ENCODE measurements around the gene LPP.
"Not testable (repeated sequence)": the region's sequence is repeated elsewhere in the genome, so short reads cannot be mapped to it uniquely, and the experiment has no call there.

The LPP gene

GRCh38 chr3:188695241-188695640, 541.3 kb downstream of the LPP start:
- Histone ChIP-seq H3K36me3 (ENCODE audit: control insufficient read depth, insufficient read depth, low read length) (no peaks in the 10 kb centered on the region), H3K4me3 (ENCODE audit: extremely low read depth, insufficient read depth, low read length, poor library complexity, severe bottlenecking) (no peak overlapping the region), H3K4me1 (ENCODE audit: control insufficient read depth, insufficient read depth, low read length, poor library complexity, severe bottlenecking) (no peaks in the 10 kb centered on the region), H3K27ac (ENCODE audit: low read depth, low read length, severe bottlenecking) (no peak overlapping the region), H3K9me3 (ENCODE audit: control insufficient read depth, low read length) (no peaks in the 10 kb centered on the region)
- WGBS, 2 experiments (ENCODE audit: insufficient coverage in 2 of 2), result 97% methylated on average over 3 of the region's 5 CpGs; no CpG with 5 or more reads in 1 of the 2 experiments

GRCh38 chr3:188697127-188697526, 543.2 kb downstream of the LPP start:
- Histone ChIP-seq H3K9me3 (ENCODE audit: control insufficient read depth, low read length) (no peaks in the 10 kb centered on the region), H3K4me3 (ENCODE audit: extremely low read depth, insufficient read depth, low read length, poor library complexity, severe bottlenecking) (no peak overlapping the region), H3K4me1 (ENCODE audit: control insufficient read depth, insufficient read depth, low read length, poor library complexity, severe bottlenecking) (no peaks in the 10 kb centered on the region), H3K27ac (ENCODE audit: low read depth, low read length, severe bottlenecking) (no peak overlapping the region), H3K36me3 (ENCODE audit: control insufficient read depth, insufficient read depth, low read length) (no peaks in the 10 kb centered on the region)
- WGBS, 2 experiments (ENCODE audit: insufficient coverage in 2 of 2), result 81 to 86% methylated on average over 5 to 7 of the region's 7 CpGs

DNA sequence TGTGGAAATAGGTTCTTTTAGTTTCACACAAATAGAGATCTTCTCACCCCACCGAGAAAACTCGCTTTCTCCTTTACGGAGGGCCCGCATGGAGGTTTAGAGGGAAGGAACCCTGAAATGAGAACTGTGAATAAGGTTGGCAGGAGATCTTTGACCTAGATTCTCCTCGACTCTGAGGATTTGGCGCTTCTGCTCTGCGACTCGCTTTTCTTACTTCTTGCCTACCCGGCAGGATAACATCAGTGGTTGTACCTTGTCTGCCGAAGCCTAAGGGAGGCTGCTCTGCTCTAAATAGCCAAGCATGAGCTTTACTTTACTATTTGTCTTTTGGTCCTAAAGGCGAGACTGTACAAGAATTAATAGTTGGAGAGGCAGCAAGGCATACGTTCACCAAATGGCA, 544.5 kb downstream of the LPP start:
- no peaks in the 10 kb centered on the region for H3K9me3 ChIP-seq (ENCODE audit: control insufficient read depth, low read length)
- H3K36me3 ChIP-seq (ENCODE audit: control insufficient read depth, insufficient read depth, low read length), result no peaks in the 10 kb centered on the region
- 94% methylated on average over 6 to 7 of the region's 12 CpGs for WGBS, 2 experiments (ENCODE audit: insufficient coverage in 2 of 2)
- H3K27ac ChIP-seq (ENCODE audit: low read depth, low read length, severe bottlenecking), result no peak overlapping the region
- no peak overlapping the region for H3K4me3 ChIP-seq (ENCODE audit: extremely low read depth, insufficient read depth, low read length, poor library complexity, severe bottlenecking)
- no peaks in the 10 kb centered on the region for H3K4me1 ChIP-seq (ENCODE audit: control insufficient read depth, insufficient read depth, low read length, poor library complexity, severe bottlenecking)

DNA sequence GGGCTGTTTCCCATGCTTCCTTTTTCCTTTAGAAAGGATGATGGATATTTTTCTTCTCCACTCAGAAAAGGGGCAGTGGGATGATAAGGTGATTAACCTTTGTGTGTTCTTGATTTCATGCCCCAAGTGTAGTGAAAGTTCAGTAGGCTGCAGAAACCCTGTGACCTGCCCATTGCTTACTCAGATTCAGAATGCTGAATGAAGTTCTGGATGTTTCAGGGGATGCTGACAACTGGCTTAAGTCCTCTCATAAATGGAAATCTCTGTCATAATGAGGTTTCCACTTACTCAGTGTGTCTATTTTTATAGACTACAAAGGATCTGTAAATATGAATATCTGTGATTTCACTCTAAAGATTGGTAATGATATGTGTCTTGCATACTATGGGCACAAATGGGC, 546.5 kb downstream of the LPP start:
- Histone ChIP-seq H3K4me3 (ENCODE audit: extremely low read depth, insufficient read depth, low read length, poor library complexity, severe bottlenecking) (no peak overlapping the region), H3K4me1 (ENCODE audit: control insufficient read depth, insufficient read depth, low read length, poor library complexity, severe bottlenecking) (no peaks in the 10 kb centered on the region), H3K27ac (ENCODE audit: low read depth, low read length, severe bottlenecking) (no peak overlapping the region), H3K9me3 (ENCODE audit: control insufficient read depth, low read length) (no peaks in the 10 kb centered on the region), H3K36me3 (ENCODE audit: control insufficient read depth, insufficient read depth, low read length) (no peaks in the 10 kb centered on the region)

DNA sequence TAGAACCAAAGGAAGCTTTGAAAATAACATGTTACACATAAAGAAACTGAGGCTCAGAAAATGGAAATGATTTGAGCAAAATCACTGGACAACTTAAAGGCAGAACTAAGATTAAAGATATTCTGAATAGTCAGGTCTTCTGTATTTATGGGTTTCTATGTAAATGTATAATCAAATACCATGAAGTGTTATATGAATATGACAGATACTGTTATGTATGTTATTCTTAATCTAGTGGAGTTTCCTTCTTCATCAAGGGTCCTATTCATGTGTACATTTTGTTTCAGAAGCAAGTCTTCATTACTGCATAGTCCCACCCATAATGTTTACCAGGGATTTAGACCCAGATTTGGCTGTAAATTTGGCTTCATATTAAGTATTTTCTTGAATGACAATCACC, 547.0 kb downstream of the LPP start:
- no peaks in the 10 kb centered on the region for H3K36me3 ChIP-seq (ENCODE audit: control insufficient read depth, insufficient read depth, low read length)
- H3K4me1 ChIP-seq (ENCODE audit: control insufficient read depth, insufficient read depth, low read length, poor library complexity, severe bottlenecking), result no peaks in the 10 kb centered on the region
- no peak overlapping the region for H3K27ac ChIP-seq (ENCODE audit: low read depth, low read length, severe bottlenecking)
- H3K4me3 ChIP-seq (ENCODE audit: extremely low read depth, insufficient read depth, low read length, poor library complexity, severe bottlenecking), result no peak overlapping the region
- H3K9me3 ChIP-seq (ENCODE audit: control insufficient read depth, low read length), result no peaks in the 10 kb centered on the region

DNA sequence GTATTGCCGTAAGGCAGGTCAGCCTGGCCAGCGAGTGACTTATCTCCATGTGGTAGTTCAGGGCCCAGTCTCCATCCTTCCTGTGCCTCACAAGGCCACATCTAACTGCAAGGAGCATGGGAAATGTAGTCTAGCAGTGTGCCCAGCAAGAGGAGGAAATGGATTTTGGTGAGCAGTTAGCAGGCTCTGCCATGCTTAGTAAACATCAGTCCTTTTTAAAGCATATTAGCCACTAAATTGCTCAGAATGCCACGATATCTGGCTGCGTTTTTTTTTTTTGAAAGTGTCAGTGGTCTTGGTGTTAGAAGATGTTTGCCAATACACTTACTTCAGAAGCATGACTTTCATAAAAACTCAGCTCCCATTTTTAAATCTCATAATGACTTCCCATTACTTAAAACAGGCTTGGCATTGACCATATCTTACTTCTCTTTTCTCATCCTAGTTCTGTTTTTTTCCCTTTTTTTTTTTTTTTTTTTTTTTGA, 547.6 kb downstream of the LPP start:
- Histone ChIP-seq H3K9me3 (ENCODE audit: control insufficient read depth, low read length) (no peaks in the 10 kb centered on the region), H3K36me3 (ENCODE audit: control insufficient read depth, insufficient read depth, low read length) (no peaks in the 10 kb centered on the region), H3K27ac (ENCODE audit: low read depth, low read length, severe bottlenecking) (no peak overlapping the region), H3K4me3 (ENCODE audit: extremely low read depth, insufficient read depth, low read length, poor library complexity, severe bottlenecking) (no peak overlapping the region), H3K4me1 (ENCODE audit: control insufficient read depth, insufficient read depth, low read length, poor library complexity, severe bottlenecking) (no peaks in the 10 kb centered on the region)
- 100% methylated on average over 1 to 2 of the region's 4 CpGs for WGBS, 2 experiments (ENCODE audit: insufficient coverage in 2 of 2)

DNA sequence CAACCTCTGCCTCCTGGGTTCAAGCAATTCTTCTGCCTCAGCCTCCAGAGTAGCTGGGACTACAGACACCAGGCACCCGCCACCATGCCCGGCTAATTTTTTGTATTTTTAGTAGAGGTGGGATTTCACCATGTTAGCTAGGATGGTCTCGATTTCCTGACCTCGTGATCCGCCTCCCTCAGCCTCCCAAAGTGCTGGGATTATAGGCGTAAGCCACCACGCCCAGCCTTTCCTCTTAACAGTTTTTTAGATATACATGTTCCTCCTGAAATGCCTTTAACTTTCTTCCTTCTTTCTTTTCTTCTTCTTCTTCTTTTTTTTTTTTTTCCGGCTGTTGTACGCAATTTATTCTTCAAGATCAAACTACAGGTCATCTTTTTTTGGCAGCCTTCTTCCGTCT, 548.1 kb downstream of the LPP start:
- H3K4me1 ChIP-seq (ENCODE audit: control insufficient read depth, insufficient read depth, low read length, poor library complexity, severe bottlenecking); H3K4me3 ChIP-seq (ENCODE audit: extremely low read depth, insufficient read depth, low read length, poor library complexity, severe bottlenecking); H3K36me3 ChIP-seq (ENCODE audit: control insufficient read depth, insufficient read depth, low read length); H3K9me3 ChIP-seq (ENCODE audit: control insufficient read depth, low read length); H3K27ac ChIP-seq (ENCODE audit: low read depth, low read length, severe bottlenecking): not testable (repeated sequence)
- 90 to 97% methylated on average over 3 to 5 of the region's 10 CpGs for WGBS, 2 experiments (ENCODE audit: insufficient coverage in 2 of 2)

GRCh38 chr3:188706176-188706575, 552.2 kb downstream of the LPP start:
- Histone ChIP-seq H3K4me3 (ENCODE audit: extremely low read depth, insufficient read depth, low read length, poor library complexity, severe bottlenecking) (no peak overlapping the region), H3K36me3 (ENCODE audit: control insufficient read depth, insufficient read depth, low read length) (peaks cover 8% of the 10 kb centered on the region), H3K27ac (ENCODE audit: low read depth, low read length, severe bottlenecking) (no peak overlapping the region), H3K9me3 (ENCODE audit: control insufficient read depth, low read length) (no peaks in the 10 kb centered on the region), H3K4me1 (ENCODE audit: control insufficient read depth, insufficient read depth, low read length, poor library complexity, severe bottlenecking) (no peaks in the 10 kb centered on the region)
- 100% methylated on average over 1 of the region's 1 CpG; no CpG with 5 or more reads in 1 of the 2 experiments for WGBS, 2 experiments (ENCODE audit: insufficient coverage in 2 of 2)

DNA sequence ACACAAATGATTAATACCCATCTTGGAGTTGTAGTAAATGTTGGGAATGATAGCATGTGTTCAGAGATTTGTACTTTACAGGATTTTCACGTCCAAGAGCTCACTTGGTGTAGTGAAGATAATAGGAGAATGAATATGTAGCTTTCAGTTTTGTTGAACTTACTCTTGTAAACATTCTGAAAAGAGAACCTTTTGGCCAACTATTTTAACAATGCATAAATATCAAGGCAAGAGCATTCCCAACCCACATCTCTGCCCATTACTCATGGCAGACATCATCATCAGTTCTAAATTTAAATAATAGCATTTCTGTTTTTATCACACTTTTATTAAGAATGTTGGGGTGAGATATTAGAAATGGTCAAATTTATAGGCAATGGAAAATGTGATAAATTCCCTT, 552.6 kb downstream of the LPP start:
- no CpG with 5 or more reads among the region's 1 CpG for WGBS, 2 experiments (ENCODE audit: insufficient coverage in 2 of 2)
- no peaks in the 10 kb centered on the region for H3K9me3 ChIP-seq (ENCODE audit: control insufficient read depth, low read length)
- no peak overlapping the region for H3K27ac ChIP-seq (ENCODE audit: low read depth, low read length, severe bottlenecking)
- H3K36me3 ChIP-seq (ENCODE audit: control insufficient read depth, insufficient read depth, low read length), result peaks cover 8% of the 10 kb centered on the region
- no peaks in the 10 kb centered on the region for H3K4me1 ChIP-seq (ENCODE audit: control insufficient read depth, insufficient read depth, low read length, poor library complexity, severe bottlenecking)
- no peak overlapping the region for H3K4me3 ChIP-seq (ENCODE audit: extremely low read depth, insufficient read depth, low read length, poor library complexity, severe bottlenecking)

- Histone ChIP-seq H3K4me1 (ENCODE audit: control insufficient read depth, insufficient read depth, low read length, poor library complexity, severe bottlenecking) (no peaks in the 10 kb centered on the region), H3K36me3 (ENCODE audit: control insufficient read depth, insufficient read depth, low read length) (peaks cover 8% of the 10 kb centered on the region), H3K4me3 (ENCODE audit: extremely low read depth, insufficient read depth, low read length, poor library complexity, severe bottlenecking) (no peak overlapping the region), H3K27ac (ENCODE audit: low read depth, low read length, severe bottlenecking) (no peak overlapping the region), H3K9me3 (ENCODE audit: control insufficient read depth, low read length) (no peaks in the 10 kb centered on the region)
- 91 to 98% methylated on average over 4 to 9 of the region's 12 CpGs for WGBS, 2 experiments (ENCODE audit: insufficient coverage in 2 of 2)
These were observed 553.7 kb downstream of the LPP start for GRCh38 chr3:188707381-188708288.

DNA sequence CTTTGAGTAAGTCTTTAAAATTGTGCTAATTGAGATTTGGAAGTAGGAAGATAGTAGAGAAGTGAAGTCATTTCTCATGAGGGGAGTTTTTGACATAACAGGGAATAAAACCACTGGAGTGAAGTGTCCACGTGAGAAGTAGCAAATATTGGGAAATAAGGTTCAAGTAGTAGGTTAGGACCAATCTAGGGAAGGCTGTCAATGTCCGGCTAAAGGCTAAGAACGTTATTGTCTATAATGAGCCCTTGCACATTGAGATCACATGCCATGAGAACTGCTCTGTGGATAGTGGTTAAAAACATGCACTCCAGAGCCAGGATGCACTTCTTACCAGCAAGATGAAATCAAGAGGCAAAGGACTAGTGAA, 557.9 kb downstream of the LPP start:
- Histone ChIP-seq H3K27ac (ENCODE audit: low read depth, low read length, severe bottlenecking) (no peak overlapping the region), H3K9me3 (ENCODE audit: control insufficient read depth, low read length) (no peaks in the 10 kb centered on the region), H3K4me1 (ENCODE audit: control insufficient read depth, insufficient read depth, low read length, poor library complexity, severe bottlenecking) (no peaks in the 10 kb centered on the region), H3K36me3 (ENCODE audit: control insufficient read depth, insufficient read depth, low read length) (peaks cover 8% of the 10 kb centered on the region), H3K4me3 (ENCODE audit: extremely low read depth, insufficient read depth, low read length, poor library complexity, severe bottlenecking) (no peak overlapping the region)
- 86 to 95% methylated on average over 3 of the region's 3 CpGs for WGBS, 2 experiments (ENCODE audit: insufficient coverage in 2 of 2)

Data from mesodermal cell (in vitro differentiated cells).